Measurements from ENCODE around the gene LRMDA. TPM values are rescaled to one million over a fixed set of nuclear protein-coding genes. Genes with fewer than 3 reads are reported as not detected.

Gene LRMDA
- total and polyA plus RNA-seq, 12 donors, result 30.7 to 132 (median 78.1) TPM

- Histone ChIP-seq H3K4me3 (no peak overlapping the region), H3K36me3 (replicated peaks in 1 of 2) (no peaks in the 10 kb centered on the region), H3K27me3 (no peaks in the 10 kb centered on the region), H3K9me3 (replicated peaks in 1 of 3) (no peaks in the 10 kb centered on the region), H3K4me1 (replicated peaks in 1 of 2) (peaks cover 0 to 2% of the 10 kb centered on the region in 2 donors), H3K27ac (no peak overlapping the region)
- WGBS, 4 donors, result 80 to 88% (median 81%) methylated on average over 1 of the region's 1 CpG
- no peak for DNase-seq
- intact Hi-C loops (cut with DNase I), result no loop called here
- TF ChIP-seq POLR2A (IDR thresholded peaks at IDR 0.05) (no peak), CTCF (IDR thresholded peaks at IDR 0.05) (no peak)
Measured at GRCh38 chr10:75553550-75553949, 122.1 kb downstream of the LRMDA start.

GRCh38 chr10:75555323-75555722 lies 123.9 kb downstream of the LRMDA start:
- Histone ChIP-seq H3K4me1 (replicated peaks in 1 of 2) (no peaks in the 10 kb centered on the region), H3K9me3 (replicated peaks in 1 of 3) (no peaks in the 10 kb centered on the region), H3K36me3 (replicated peaks in 1 of 2) (no peaks in the 10 kb centered on the region), H3K27me3 (no peaks in the 10 kb centered on the region), H3K27ac (no peak overlapping the region), H3K4me3 (no peak overlapping the region)
- TF ChIP-seq CTCF (IDR thresholded peaks at IDR 0.05), result no peak
- no peak for DNase-seq
- intact Hi-C loops (cut with DNase I), result no loop called here

GRCh38 chr10:75556320-75556719 lies 124.9 kb downstream of the LRMDA start:
- Histone ChIP-seq H3K4me3 (no peak overlapping the region), H3K36me3 (replicated peaks in 1 of 2) (no peaks in the 10 kb centered on the region), H3K9me3 (replicated peaks in 1 of 3) (no peaks in the 10 kb centered on the region), H3K27ac (no peak overlapping the region), H3K4me1 (replicated peaks in 1 of 2) (no peaks in the 10 kb centered on the region), H3K27me3 (no peaks in the 10 kb centered on the region)
- DNase-seq, result no peak
- TF ChIP-seq POLR2A (IDR thresholded peaks at IDR 0.05) (no peak), CTCF (IDR thresholded peaks at IDR 0.05) (no peak)
- 45 to 77% (median 47%) methylated on average over 2 of the region's 2 CpGs for WGBS, 4 donors
- intact Hi-C loops (cut with DNase I), result no loop called here

- WGBS, 4 donors, result 83 to 96% (median 94%) methylated on average over 5 of the region's 5 CpGs
- TF ChIP-seq CTCF (IDR thresholded peaks at IDR 0.05), result no peak
- TF ChIP-seq POLR2A (IDR thresholded peaks at IDR 0.05), result no peak
- no peak for DNase-seq
- Histone ChIP-seq H3K27me3 (no peaks in the 10 kb centered on the region), H3K27ac (no peak overlapping the region), H3K4me3 (no peak overlapping the region), H3K4me1 (replicated peaks in 1 of 2) (no peaks in the 10 kb centered on the region), H3K9me3 (replicated peaks in 1 of 3) (no peaks in the 10 kb centered on the region), H3K36me3 (replicated peaks in 1 of 2) (no peaks in the 10 kb centered on the region)
- intact Hi-C loops (cut with DNase I), result no loop called here
Measured at GRCh38 chr10:75565286-75566251, 134.1 kb downstream of the LRMDA start.

Measured in adrenal gland (tissue), 12 donors.